ENCODE measurements around the gene CUL4A.
"Not testable (repeated sequence)": the region's sequence is repeated elsewhere in the genome, so short reads cannot be mapped to it uniquely, and the experiment has no call there.

The CUL4A gene

DNA sequence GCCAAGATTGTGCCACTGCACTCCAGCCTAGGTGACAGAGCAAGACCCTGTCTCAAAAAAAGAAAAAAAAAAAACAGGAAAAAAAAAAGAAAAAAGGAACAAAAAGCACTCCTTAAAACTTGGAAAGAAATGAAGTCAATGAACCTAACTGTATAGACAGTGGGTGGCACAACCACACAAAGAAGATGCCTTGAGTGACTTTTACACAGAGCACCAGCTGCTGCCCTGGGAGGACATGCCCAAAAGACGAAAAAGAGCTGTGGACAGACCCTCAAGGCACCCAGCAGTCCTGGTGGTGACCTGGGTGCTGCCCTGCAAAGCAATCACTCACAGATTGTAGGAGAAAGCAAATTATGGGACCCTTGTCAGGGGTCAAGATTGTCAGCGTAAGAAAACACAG is 81.7 kb downstream of the CUL4A start:
- DNase-seq (ENCODE audit: low read depth in 2 of 2), result no peak

DNA sequence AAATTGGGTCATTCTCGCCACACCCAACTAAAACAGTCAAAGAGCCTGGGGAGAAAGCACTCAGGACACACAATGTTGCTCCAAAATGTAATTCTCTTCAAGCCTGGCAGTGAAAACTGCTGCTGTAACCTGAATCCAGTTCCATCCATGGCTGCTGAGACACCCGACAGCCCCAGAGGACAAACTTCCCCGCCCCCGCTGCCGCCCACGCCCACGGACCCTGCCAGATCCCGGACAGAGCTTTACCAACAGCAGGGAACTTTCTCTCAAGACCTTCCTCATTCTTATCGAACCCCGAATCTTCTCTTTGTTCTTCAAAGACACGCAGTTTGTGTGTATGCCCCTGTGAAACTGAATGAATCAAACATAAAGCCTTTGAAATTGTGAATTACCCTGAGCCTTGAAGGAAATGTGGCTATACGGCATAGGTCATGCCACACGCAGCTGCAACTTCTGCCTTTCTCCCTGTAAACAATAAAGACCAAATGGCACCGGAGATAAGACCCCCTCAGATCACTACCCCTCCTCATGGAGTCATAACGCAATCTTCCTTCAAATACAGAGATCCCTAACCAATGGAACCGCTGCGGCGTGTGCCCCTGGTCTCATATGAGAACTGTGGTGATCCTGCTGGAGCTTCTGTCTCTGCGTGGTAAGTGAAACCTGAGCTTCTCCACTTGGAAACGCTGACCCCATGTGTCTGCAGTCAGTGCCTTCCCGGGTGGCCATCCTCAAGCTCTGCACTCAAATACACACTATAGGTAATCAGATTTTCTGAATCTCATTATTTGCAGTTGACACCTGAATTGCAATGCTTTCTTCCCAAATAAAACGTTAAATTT is 82.8 kb downstream of the CUL4A start:
- DNase-seq (ENCODE audit: low read depth in 2 of 2), result no peak

DNA sequence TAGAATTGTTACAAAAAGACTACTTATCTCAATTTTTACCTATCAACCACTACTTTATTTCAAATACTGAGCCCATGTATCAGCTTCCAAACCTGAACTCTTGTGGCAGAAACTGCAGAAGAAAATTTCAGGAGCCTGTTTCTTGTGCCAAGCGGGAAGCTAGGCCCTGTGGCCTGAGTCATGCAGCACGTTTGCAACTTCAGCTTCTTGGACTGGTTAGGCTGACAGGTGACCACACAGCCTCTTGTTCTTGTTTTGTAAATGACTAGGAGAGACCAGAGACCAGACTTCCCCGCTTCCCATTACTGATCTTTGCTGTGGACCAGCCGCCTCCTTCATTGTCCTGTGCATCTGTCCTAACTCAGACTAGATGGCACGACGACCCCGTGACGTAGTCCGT is 84.3 kb downstream of the CUL4A start:
- DNase-seq (ENCODE audit: low read depth in 2 of 2), result no peak

DNA sequence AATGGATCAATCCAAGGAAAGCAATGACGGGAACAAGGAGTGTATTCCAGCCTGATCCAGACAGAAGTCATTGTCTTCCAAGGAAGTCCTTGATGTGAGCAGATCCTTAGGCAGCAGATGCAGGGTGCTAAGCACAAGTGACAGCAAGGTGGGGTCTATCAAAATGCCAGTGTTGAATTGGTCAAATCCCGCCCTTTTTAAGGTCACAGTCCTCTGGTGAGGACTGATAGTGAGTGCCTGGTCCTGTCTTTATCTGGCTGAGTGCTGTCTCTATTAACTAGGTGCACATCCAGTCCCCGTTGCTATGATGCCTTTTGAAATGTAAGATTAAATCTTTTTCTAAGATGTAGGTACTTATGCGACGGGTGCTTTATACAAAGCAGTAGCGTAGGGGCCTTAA is 86.4 kb downstream of the CUL4A start:
- no peak for DNase-seq (ENCODE audit: low read depth in 2 of 2)

DNA sequence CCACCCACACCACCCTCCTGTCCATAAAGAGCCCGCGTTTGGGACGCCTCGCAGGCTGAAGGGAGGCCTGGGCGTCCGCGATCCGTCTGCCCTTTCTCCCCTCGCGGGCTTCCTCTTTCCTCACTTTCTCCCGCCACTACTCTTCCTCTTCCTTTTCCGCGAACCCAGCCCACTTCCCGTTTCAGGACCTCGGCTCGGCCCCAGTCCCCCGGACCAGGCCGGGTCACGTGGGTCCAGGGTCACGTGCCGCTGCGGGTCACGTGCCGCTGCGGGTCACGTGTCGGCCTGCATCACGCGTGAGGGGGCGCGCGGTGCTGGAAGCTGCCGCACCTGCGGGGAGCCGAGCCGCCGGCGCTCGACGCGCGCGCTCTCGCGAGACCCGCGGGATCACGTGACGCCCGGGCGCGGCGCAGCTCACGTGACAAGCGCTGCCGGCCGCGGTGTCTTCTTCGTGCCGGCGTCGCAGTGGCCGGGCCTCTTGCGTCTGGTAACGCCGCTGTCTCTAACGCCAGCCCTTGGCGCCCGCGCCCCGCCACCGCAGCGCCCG is 87.5 kb downstream of the CUL4A start, which contains the start of gene LAMP1:
LAMP1 (plus strand) TSS at position 417 of the 547 bp plus-strand sequence. CDS start 196 bp downstream, outside the sequence.
- DNase-seq (ENCODE audit: low read depth in 2 of 2), result peak; percentile 97 to 98

DNA sequence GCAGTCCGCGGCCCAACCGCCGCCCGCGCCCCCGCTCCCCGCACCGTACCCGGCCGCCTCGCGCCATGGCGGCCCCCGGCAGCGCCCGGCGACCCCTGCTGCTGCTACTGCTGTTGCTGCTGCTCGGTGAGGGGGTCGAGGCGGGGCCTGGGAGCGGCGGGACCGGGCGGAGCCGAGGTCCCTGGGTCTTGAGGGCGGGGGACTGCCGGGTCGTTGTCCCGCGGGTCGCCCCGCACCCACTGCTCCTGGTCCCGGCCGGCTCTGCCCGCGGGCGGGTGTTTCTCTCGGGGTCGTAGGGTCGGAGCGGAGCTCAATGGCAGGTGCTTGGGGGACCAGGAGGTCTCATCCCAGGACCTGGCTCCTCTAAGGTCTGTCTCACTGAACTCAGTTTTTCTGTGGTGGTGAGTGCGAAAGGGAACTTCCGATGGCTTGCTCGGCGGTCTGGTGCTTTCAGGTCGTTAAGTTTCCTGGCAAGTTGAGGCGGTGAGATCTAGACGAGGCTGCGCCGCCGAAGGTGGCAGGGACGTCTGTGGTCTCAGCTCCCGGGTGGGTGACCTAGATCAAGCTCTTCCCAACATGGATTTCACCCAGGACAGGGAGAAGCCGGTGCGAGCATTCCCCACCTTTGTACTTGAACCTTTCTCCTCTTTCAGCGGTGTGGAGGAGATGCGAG is 88.1 kb downstream of the CUL4A start:
- DNase-seq (ENCODE audit: low read depth in 2 of 2), result peak; percentile 10 to 13

DNA sequence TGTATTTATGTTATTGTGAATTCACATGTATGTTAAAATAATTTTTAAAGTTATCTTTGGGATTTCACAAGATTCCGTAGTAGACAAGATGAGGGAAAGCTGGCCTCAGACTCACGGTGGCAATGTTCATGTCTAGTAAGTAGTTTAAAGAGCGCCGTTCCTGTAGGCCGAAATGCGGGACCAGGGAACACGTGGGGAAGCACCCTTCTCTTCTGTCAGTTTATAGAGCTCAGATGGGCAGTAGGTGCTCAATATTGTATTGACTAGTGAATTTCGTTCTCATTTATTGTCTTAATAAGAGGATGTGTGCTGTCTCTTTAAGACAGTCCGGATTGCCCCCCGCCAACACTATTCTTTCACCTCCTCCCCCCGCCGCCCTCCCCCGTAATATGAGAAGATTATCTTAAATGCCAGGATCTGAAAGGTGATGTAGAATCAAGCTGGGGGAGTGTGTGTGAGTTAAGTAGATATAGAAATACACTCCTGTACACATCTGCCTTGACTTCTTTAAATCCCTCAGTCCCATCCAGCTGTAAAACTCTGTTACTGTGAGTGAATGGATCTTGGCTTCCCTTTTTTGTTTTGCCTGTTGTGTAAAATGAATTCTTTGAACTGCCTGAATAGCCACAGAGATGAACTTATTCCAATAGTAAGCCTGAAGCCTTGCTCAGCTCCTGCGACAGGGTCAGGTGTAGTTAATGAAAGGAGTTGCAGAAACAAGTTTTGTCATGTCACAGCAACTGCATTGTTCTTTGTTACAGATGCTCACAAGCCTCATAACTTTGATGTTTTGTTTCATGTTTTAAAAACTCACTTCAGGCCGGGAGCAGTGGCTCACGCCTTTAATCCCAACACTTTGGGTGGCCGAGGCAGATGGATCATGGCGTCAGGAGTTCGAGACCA is 88.9 kb downstream of the CUL4A start:
- no peak for DNase-seq (ENCODE audit: low read depth in 2 of 2)

DNA sequence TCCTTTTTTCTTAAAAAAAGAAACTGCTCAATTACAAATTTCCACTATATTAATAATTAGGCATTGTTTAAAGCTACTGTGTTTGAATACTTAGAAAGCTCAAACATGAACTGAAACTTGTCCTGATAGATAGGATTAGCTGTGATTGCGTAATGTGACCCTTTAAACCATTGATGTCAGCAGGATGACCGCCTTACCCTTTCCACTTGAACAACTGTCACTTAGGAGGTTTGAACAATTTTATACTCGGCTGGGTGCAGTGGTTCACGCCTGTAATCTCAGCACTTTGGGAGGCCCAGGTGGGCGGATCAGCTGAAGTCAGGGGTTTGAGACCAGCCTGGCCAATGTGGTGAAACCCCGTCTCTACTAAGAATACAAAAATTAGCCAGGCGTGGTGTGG is 90.5 kb downstream of the CUL4A start:
- no peak for DNase-seq (ENCODE audit: low read depth in 2 of 2)

DNA sequence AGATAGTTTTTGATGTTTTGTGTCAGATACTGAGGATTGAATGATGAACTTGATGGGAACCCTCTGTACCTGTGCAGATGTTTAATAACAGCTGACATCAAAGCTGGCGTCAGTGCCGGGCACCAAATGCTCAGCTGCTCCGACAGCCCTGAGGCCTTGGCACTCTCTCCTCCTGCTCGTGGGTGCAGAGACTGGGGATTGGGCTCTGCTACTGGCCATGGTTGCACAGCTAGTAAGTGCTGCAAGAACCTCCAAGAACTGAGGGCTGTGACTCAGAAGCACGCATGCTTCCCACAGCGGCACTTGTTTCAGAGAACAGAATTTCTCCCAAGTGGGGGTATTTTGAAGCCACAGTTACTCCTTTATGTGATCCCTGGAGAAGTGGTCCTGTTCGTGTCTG is 93.6 kb downstream of the CUL4A start:
- no peak for DNase-seq (ENCODE audit: low read depth in 2 of 2)

DNA sequence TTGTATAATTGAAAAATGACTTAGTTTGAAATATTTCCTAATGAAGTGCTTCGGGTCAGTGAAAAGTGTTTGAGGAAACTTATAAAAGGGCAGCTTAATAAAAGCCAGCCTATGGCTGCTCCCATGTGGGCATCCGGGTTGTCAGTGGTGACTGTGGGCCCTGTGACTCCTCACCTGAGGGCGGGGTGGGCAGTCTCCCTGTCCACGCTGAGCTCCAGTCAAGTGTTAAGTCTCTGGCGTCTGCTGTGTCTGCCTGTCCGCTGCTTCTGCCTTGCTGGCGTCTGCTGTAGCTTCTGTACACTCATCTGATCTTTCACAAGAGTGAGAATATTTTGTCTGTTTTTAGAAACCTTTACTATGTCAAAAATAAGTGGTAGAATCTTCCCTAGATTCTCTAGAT is 94.7 kb downstream of the CUL4A start:
- no peak for DNase-seq (ENCODE audit: low read depth in 2 of 2)

DNA sequence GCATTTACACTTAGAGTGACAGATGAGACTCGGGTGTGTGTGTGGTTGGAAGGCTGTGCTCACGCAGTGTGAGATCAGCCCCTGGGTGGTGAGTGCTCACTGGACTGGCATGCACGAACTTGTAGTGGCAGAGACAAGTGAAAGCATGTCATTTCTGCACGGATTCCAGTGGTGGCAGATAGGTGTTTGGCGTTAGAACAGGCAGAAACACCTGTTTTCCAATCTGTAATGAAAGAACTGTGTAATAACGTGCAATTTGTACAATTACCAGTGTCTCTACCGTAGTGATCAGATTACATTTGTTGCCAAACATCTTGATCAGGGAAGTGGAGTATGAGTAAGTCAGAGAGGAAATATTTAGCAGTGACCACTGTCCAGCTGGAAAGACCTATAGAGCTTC is 95.8 kb downstream of the CUL4A start:
- DNase-seq (ENCODE audit: low read depth in 2 of 2), result no peak

DNA sequence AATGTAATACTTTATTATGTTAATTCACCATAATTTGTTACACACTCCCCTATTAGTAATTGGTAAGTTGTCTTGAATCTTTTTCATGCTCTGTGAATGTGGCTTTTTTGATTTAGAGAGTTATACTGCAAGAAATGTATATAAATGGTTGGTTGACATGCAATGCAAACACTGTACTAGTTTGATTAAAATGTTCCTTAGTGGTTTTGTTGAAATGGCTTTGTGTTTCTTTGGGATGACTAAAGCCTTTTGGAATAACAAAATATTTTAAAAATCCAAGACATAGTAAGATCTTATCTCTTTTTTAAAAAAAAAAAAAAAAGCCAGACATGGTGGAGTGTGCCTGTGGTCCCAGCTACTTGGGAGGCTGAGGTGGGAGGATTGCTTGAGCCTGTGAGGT is 98.1 kb downstream of the CUL4A start:
- no peak for DNase-seq (ENCODE audit: low read depth in 2 of 2)

DNA sequence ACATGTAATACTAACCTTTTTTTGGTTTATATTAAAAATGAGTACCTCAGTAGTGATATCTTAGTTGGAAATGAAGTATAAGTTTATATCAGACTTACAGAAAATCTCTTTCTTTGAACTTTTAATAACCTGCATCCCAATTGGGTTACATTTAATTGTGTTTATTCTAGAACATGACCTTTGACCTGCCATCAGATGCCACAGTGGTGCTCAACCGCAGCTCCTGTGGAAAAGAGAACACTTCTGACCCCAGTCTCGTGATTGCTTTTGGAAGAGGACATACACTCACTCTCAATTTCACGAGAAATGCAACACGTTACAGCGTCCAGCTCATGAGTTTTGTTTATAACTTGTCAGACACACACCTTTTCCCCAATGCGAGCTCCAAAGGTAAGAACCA is 100.1 kb downstream of the CUL4A start:
- DNase-seq (ENCODE audit: low read depth in 2 of 2), result no peak

DNA sequence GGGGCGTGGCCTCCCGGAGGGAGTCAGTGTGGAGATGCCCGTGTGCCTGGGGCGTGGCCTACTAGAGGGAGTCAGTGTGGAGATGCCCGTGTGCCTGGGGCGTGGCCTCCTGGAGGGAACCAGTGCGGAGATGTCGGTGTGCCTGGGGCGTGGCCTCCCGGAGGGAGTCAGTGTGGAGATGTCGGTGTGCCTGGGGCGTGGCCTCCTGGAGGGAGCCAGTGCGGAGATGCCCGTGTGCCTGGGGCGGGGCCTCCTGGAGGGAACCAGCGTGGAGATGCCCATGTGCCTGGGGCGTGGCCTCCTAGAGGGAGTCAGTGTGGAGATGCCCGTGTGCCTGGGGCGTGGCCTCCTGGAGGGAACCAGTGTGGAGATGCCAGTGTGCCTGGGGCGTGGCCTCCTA is 104.7 kb downstream of the CUL4A start:
- DNase-seq (ENCODE audit: low read depth in 2 of 2), result not testable (repeated sequence)

DNA sequence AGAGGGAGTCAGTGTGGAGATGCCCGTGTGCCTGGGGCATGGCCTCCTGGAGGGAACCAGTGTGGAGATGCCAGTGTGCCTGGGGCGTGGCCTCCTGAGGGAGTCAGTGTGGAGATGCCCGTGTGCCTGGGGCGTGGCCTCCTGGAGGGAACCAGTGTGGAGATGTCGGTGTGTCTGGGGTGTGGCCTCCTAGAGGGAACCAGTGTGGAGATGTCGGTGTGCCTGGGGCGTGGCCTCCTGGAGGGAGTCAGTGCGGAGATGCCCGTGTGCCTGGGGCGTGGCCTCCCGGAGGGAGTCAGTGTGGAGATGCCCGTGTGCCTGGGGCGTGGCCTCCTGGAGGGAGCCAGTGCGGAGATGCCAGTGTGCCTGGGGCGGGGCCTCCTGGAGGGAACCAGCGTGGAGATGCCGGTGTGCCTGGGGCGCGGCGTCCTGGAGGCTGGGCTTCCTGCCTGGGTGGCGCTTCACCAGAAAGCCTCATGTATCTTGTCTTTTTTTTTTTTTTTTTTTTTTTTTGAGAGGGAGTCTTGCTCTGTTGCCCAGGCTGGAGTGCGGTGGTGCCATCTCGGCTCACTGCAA is 105.6 kb downstream of the CUL4A start:
- not testable (repeated sequence) for DNase-seq (ENCODE audit: low read depth in 2 of 2)

DNA sequence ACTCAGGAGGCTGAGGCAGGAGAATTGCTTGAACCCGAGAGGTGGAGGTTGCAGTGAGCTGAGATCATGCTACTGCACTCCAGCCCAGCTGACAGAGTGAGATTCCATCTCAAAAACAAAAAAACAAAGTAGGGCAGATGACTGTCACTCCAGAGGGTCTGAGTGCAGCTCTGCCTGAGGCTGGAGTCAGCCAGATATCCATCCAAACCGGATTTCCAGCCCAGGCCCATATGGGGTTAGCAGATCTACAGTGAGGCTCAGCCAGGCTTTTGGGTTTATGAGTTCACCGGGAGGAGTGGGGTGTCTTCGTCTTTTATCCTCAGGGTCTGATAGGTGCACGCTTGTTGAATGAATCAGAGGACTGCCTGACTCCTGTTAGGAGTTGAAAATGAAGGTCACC is 106.6 kb downstream of the CUL4A start:
- DNase-seq (ENCODE audit: low read depth in 2 of 2), result no peak

Measured in stimulated activated CD4-positive, alpha-beta T cell treated with anti-CD3 and anti-CD28 coated beads, Interleukin-15, amount 100 ng/mL, for 48 hours (primary cell).